SKM-1 treated with dmso at 0.1 percent for 144 hours (cell line): ENCODE data around the gene CCNYL1.
"Not testable (repeated sequence)": the region's sequence is repeated elsewhere in the genome, so short reads cannot be mapped to it uniquely, and the experiment has no call there.

ENCODE experiments used
- DNase-seq: peaks from one replicate; lab custom pipeline; 2025; ENCODE audit not compliant: unreplicated experiment; lab: John Stamatoyannopoulos, UW

Gene CCNYL1

GRCh38 chr2:207696911-207697310 is 14.5 kb upstream of the CCNYL1 start:
- not testable (repeated sequence) for DNase-seq

GRCh38 chr2:207697411-207697810 is 14.0 kb upstream of the CCNYL1 start:
- no peak for DNase-seq

- DNase-seq: peak; percentile 6
Observed at GRCh38 chr2:207698301-207698700, 13.1 kb upstream of the CCNYL1 start.

- no peak for DNase-seq
Observed at GRCh38 chr2:207704078-207704477, 7.4 kb upstream of the CCNYL1 start.

- DNase-seq: no peak
Observed at GRCh38 chr2:207704671-207705070, 6.8 kb upstream of the CCNYL1 start.

GRCh38 chr2:207706936-207707860 is 4.2 kb upstream of the CCNYL1 start:
- DNase-seq: peak; percentile 19

- DNase-seq: no peak
Observed at GRCh38 chr2:207711750-207712530, 500 bp downstream of the CCNYL1 start.

- no peak for DNase-seq
Observed at GRCh38 chr2:207716056-207716455, 4.6 kb downstream of the CCNYL1 start.

- DNase-seq: no peak
Observed at GRCh38 chr2:207718521-207718920, 7.1 kb downstream of the CCNYL1 start.

- DNase-seq: no peak
Observed at GRCh38 chr2:207719008-207719407, 7.6 kb downstream of the CCNYL1 start.

GRCh38 chr2:207719655-207720054 is 8.2 kb downstream of the CCNYL1 start:
- not testable (repeated sequence) for DNase-seq

- DNase-seq: no peak
Observed at GRCh38 chr2:207720517-207721187, 9.2 kb downstream of the CCNYL1 start.

GRCh38 chr2:207722773-207723424 is 11.5 kb downstream of the CCNYL1 start:
- DNase-seq: no peak

- DNase-seq: not testable (repeated sequence)
Observed at GRCh38 chr2:207723425-207723787, 12.0 kb downstream of the CCNYL1 start.

GRCh38 chr2:207724113-207724512 is 12.7 kb downstream of the CCNYL1 start:
- DNase-seq: no peak

GRCh38 chr2:207725873-207726578 is 14.6 kb downstream of the CCNYL1 start:
- DNase-seq: no peak

GRCh38 chr2:207727261-207727660 is 15.8 kb downstream of the CCNYL1 start:
- no peak for DNase-seq

- no peak for DNase-seq
Observed at GRCh38 chr2:207729465-207729998, 18.1 kb downstream of the CCNYL1 start.

GRCh38 chr2:207731138-207731537 is 19.7 kb downstream of the CCNYL1 start:
- DNase-seq: no peak

- no peak for DNase-seq
Observed at GRCh38 chr2:207733597-207734240, 22.3 kb downstream of the CCNYL1 start.
